NOMO-1 treated with dmso at 0.1 percent for 144 hours (cell line): ENCODE measurements around the gene TNS4.

ENCODE experiments used
- DNase-seq: peaks from one replicate; lab custom pipeline; 2025; ENCODE audit not compliant: unreplicated experiment; lab: John Stamatoyannopoulos, UW

Gene TNS4

DNA sequence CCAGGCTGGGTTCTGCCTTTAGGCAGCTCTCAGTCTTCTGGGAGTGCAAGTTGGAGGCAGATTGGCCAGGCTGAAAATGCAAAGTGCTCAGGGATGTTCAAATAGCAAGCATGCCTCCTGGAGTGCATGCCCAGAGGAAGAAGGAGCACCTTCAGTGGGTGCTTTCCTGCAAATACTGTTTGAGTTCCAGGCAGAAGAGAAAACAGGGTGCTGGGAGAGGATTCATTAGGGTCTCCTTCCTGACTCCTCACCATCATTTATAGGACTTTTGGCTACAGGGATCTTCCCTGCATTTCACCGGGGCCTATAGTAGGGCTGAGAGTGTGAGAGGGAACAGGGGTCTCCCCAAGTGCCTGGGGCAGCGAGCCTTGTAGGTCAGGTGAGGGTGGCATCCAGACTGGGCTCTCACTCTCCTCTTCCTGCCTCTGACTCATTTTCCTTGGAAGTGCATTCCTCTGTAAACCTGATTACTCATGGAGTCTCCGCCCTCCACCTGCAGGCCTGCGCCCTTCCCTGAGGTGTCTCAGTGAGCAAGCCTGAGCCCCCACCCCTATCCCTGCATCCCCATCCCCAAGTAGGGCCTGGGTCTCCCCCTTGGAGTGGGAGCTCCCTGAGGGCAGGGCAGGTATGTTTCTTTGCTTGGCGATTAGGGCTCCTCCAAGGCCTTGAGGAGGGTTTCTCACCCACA is 17.1 kb upstream of the TNS4 start:
- DNase-seq = no peak

DNA sequence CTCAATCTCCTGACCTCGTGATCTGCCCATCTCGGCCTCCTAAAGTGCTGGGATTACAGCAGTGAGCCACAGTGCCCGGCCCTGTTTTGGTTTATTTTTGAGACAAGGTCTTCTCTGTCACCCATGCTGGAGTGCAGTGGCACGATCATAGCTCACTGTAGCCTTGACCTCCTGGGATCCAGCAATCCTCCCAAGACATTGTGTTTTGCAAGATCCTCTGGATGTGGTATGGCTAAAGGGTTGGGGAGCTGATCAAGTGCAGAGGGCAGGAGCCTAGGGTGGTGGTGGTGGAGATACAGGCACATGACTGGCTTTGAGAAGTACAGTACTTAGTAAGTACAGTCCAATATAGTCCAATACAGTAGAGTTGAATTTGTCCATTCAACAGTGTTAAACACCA is 16.6 kb upstream of the TNS4 start:
- no peak for DNase-seq

DNA sequence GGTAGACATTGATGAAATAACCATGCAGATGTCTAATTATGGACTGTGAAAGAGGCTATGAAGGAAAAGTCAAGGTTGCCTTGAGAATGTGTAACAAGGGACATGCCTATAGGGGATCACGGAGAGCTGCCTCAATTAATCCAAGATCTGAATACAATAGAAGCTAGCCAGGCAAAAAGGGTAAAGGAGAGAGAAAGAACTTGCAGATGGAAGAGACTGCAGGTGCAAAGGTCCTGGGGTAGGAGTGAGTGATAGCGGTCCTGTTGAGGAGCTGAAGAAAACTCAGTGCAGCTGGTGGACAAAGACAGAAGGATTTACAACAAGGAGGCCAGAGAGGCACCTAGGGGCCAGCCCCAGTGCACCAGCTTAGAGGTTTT is 15.9 kb upstream of the TNS4 start:
- no peak for DNase-seq

DNA sequence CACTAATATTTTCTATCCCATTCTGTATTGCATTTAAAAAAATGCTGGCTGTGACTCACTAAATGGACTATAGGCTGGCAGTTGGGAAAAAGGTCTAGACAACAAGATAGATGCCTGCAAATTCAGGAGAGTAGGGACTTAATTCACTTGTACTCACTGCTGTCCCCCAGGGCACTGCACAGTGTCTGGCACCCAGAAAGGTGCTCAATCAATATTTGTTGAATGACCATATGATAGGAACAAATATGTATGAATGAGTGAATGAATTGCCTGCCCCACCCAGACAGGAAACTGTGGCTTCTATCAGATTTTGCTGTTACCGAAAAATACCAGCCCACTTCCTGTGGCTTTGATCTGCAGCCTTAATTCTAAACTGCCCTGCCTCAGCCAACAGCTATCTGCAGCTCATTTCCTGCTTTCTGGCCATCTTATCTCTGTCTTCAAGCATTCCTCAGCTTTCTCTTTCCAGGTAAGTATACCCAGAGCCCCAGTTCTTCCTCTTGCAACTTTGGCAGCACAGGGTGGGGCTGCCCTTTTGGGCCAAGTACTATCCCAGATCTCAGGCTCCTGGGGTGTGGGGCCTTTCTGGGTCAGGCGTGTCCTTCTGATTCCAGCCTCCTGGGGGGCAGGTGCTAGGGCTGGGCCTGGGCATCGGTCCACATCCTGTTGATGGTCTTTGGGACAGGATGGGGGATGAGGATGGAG is 15.3 kb upstream of the TNS4 start:
- DNase-seq = peak; percentile 84

DNA sequence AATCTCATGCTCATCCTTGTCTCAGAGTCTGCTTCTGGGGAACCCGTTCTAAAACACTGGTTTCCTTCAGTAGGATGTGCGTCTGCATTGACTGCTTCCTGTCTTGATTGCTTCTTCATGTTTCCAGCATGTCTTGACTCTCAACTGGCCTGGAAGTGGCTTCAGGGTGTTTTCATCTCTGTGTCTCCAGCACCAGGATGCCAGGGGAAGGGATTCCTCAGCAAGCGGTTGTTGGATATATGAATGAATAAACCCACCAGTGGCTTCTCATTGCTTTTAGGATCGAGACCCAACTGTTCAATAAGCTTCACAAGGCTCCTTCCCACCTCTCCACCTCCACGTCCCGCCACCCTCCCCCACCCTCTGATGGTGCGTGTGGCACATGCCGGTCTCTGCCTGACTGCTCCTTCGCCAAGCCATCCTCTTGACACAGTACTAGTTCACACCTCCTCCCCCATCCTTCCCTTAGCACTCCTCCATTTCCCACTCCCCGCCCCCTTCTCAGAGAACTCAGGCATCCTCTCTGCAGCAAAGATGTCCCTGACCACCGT is 14.1 kb upstream of the TNS4 start:
- no peak for DNase-seq

DNA sequence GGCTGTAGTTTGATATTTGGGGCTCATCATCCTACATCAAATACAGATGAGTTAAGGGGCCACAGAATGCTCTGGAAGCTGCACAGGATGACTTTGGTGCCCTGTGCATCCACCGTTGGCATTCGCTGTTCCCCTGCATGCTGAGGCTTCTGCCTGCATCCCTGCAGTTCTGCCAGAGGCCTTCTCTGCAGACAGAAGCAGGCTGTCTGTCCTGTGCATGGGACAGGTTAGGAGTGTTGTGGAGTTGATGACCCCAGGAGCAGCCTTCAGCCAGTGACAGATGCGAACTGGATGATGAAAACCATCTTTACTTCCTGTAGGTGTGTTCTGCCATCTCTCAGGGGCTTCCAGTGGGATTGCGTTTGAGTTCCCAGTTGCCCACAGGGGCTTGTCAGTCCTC is 13.6 kb upstream of the TNS4 start:
- no peak for DNase-seq

DNA sequence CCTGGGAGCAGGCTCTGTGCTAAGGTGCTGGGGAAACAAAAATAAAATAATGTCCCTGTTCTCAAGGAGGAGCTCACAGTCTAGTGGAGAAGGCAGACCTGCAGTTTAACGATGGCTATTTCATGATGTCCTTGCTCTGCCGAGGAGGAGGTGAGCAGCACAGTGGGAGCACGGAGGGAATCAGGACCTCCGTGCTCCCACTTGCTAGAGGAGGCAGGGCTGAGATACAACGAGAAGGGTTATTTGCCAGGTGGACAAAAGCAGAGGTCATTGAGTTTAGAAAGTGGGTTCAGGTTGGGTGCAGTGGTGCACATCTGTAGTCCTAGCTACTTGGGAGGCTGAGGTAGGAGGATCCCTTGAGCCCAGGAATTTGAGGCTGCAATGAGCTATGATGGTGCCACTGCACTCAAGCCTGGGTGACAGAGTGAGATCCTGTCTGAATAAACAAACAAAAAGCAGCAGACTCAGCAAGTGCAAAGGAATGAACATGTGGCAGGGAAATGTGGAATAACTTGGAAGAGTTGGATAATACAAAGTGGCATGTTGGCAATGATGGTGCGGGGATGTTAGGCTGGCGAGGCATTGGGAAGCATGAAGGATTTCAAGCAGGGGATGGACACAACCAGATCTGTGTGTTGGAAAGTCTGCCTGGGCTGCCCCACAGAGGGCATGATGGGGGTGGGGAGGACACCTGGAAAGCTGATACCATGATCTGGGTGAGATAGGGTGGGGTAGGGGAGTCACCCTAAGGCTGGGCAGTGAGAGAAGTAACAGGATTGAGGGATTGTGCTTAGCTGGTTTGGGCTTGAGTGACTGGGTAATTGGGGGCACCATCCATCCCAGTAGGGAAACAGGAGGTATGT is 12.8 kb upstream of the TNS4 start:
- DNase-seq = no peak

DNA sequence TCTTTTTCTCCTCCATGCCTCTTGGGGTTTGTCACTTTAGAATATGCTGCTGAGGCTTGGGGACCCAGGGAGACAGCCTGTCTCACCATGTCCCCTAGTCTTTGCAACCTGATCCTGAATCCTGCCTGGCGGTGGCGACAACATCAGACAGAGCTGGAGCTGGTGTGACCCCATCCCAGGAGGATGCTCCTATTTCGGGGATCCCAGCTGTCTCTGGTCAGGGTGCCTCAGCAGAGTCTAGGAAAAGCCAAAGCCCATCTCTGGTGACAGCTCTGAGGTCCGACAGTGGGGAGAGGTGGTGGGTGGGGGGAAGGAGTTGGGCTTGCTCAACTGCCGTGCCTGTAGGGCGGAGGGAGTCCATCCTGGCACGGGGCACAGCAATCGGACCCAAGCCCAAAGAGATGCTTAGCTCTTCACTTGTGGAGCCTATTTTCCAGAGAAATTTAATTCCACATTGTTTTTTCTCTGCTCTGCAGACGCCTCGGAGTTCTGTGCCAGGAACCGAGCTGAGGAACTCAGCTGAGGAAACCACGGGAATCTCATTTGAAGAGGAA is 10.3 kb upstream of the TNS4 start:
- no peak for DNase-seq

DNA sequence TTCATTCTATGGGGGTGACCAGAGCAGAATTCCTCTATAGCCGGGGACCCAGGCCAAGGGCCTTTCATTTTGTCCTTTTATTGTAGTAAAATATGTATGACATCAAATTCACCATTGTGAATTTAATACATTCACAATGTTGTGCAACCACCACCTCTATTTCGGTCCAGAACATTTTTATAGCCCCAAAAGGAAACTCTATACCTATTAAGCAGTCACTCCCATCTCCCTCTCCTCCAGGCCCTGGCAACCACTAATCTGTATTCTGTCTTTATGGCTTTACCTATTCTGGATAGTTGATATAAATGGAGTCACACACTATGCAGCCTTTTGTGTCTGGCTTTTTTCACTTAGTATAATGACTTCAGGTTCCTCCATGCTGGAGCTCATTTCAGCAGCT is 9.7 kb upstream of the TNS4 start:
- DNase-seq = no peak

DNA sequence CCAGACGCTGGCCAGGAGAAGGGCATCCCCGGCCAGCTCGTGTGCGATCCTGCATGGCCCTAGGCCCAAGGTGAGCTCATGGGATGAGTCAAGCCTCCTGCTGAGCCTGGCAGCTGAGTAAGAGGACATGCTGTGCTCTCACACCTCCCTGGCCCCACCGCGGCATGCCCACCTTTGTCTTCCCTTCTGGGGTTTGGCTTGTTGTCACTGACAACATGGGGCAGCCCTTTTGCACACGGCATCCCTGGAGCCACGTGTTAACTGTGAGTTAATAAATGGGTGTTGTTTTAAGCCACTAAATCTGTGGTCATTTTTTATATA is 8.9 kb upstream of the TNS4 start:
- no peak for DNase-seq

DNA sequence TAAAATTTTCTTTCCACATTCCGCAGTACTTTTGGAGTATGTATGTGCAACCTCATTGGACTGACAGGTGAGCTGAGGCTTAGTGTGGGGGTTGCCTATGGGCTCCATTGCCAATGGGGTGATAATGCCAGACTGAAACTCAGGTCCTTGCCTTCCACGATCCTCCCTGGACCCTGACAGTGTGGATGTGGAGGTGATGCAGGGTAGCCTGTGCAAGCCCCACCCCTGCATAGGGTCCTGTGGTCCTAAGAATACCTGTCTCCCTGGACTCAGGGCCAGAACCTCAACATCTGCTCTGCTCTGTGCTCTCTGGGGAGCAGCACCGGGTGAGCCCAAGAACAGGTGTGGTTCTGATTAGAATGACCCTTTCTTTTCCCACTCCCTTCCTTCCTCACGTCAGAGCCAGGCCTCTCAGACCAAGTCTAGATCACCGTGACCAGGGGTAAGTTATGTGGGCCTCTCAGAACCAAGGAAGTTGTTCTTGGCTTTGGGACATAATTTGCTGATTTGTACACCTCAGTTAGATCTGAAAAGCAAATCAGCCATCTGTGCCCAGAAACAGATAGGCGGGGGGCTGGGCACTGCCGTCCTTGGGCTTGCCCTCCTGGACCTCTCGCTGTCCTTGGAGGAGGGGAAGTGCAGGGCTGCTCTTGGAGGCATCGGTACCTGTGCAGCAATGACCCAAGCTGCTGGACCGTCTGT is 8.4 kb upstream of the TNS4 start:
- DNase-seq = no peak

DNA sequence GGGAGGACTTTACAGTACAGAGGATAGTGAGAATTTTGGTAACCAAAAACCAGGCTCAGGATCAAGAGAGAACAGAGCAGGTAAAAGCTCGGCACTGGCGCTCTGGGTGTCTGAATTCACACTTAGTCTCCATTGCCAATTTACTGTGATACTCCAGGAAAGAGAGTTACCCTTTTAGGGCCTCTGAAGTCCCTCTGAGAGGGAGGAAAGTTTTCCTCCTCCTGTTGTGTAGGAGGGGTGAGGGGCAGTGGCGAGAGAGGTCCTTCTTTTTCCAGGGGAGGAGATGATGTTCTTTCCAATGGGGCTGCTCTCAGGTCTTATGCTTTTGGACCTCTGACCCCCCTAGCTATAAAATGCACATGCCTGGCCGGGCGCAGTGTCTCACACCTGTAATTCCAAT is 5.4 kb upstream of the TNS4 start:
- no peak for DNase-seq

DNA sequence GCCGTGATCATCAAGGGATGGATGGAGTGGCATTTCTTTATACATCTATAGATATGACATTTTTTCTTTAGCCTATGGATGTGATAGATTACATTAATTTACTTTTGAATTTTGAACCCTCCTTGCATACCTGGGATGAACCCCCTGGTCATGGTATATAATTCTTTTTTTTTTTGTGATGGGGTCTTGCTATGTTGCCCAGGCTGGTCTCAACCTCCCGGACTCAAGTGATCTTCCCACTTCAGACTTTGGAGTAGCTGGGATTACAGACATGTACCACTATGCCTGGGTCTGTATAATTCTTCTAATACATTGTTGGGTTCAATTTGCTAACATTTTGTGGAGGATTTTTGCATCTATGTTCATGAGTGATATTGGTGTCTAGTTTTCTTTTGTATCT is 1.7 kb upstream of the TNS4 start:
- DNase-seq = no peak

DNA sequence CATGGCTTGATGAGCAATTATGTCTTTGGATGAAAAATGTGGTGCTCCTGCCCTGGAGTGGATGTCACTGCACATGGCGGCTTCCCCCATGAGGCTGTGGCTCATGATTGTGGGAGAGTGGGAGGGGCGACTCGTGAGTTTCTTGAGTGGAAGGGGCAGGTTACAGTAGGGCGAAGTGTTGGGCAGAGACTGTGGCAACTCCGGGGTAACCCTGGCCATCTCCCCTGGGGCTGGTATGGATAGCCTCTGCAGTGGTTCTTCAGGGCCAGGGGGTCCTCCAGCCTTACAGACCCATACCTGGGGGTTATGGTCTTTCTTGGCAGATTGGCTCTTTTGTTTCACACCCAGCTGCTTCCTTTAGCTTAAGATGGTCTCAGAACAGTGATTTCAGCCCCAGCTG is 1.3 kb upstream of the TNS4 start:
- DNase-seq = no peak

DNA sequence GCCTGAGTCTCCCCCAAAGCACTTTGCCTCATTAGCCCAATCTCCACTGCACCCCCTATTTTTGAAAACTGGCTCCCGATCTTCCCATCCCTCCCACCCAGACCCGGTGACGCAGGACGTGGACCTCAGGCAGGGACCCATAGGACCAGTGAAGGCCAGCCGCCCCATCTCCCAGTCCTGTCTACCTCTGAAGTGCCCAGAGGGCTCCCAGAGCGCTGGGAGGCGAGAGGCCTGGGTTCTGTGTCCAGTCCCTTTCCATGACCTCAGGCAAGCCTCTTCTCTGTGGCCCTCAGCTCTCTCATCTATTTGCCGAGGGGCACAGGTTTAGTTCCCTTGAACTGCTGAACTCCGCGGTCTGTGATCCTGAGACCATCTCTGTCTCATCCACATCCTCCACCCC is 714 bp downstream of the TNS4 start:
- DNase-seq = no peak

DNA sequence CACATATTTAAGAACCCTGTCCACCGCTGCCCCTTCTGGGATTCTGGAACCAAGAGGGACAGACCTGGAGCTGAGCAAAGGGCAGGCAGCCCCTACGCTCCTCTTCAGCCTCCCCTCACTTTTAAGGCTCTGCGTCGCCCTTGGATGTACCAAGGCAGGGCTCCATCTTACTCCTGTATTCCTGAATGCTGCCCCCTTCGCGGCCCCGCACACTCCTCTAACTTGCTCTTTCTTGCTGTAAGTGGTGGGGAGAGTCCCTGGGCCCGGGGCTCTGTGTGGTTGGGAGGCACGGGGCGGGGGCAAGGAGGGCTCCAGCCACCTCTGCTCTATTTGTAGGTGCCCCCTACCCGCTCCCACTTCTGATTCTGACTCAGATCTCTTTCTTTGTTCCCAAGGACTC is 1.2 kb downstream of the TNS4 start:
- no peak for DNase-seq

DNA sequence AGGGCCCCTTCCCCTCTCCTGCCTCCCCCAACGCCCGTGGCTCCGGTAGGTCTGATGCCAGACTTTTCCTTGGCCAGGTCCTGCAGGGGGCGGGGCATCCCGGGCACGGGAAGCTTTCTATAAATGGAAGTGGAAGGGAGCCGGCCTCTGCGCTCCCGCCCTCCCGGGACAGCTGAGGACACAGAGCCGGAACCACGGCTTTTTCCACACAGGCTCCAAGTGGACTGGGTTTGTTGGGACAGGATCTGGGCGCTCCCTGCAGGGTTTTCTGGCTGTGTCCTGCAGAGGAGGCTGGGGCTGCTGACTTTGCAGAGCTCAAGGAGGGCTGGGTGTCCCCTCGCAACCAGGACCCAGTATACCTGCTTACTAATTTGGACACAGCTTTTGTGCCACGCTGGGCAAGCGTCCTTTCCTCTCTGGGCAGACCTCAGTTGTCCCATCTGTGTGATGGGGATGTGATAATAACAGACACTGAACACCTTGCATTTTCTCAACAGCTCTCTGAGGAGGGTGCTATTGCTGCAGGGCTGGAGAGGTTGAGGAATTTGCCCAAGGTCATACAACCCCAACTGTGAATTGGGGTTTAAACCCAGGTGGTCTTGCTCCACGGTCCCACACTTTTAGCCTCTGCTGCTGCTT is 1.8 kb downstream of the TNS4 start:
- DNase-seq = no peak

DNA sequence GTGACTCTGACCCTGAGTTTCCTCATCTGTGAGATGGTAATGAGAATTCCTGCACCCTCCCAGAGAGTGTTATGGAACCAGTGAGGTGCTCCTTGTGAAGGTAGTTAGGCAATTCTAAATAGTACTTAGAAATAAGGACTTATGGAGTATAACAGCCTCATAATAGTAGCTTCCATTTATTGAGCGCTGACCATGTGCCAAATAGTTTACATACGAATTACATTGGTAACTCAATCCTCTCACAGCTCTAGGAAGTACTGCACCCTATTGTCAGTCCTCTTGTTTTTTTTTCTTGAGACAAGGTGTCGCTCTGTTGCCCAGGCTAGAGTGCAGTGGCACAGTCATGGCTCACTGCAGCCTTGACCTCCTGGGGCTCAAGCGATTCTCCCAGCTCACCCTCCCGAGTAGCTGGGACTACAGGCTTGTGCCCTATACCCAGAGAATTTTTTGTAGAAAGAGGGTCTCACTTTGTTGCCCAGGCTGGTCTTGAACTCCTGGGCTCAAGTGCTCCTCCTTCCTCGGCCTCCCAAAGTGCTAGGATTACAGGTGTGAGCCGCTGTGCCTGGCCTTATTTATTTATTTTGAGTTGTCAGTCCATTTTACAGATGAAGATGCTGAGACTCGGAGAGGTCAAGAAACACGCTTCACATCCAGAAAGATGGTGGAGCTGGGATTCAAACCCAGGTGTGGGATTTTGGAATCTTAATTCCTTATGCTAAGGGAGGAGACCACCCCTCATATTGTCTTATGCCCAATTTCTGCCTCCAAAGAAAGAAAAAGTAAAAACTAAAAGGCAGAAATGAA is 2.9 kb downstream of the TNS4 start:
- DNase-seq = no peak

DNA sequence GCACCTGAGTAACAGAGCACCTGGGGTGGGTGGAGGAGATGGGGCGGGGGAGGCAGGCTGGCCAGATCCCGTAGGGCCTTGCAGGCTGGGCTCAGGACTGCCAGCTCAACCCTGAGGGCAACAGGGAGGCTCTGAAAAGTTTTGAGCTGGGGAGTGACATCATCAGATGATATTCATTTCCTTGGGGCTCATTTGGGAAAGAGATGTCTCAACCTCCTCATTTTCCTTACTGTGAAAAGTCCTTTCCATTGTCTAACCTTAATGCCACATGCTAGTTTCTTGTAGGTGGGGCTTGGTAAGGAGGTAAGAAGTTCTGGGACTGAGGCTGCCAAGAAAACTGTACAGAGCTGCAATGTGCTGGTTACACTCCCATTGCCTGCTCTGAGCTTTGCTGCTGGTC is 3.7 kb downstream of the TNS4 start:
- no peak for DNase-seq
